Activated CD8-positive, alpha-beta memory T cell treated with anti-CD3 and anti-CD28 coated beads, Interleukin-2, amount 10 ng/mL, durations not matched to agents 7 days and 5 days (primary cell): Measurements from ENCODE around the gene SPRED2. TPM values are rescaled to one million over a fixed set of nuclear protein-coding genes. Genes with fewer than 3 reads are reported as not detected.
A peak's percentile ranks its signal among the peaks of the same experiment; 100 is the strongest.

Source experiments
- ATAC-seq: fragments of 150-1000 bp; cut with Tn5 transposase; one replicate; pipeline ENCODE4 v1.10.0; 2021; ENCODE audit warnings: moderate library complexity
- CTCF ChIA-PET: fragments of 350-600 bp; sonication (Branson Sonifier 250); formaldehyde crosslinking; loops from one replicate; lab custom pipeline; 2021; ENCODE audit warnings: antibody characterized with exemption; lab: Charles Lee
- DNase-seq: peaks from one replicate; pipeline ENCODE4 v3.0.0-alpha.2; 2020
- H3K27ac Mint-ChIP-seq: one replicate; pipeline ENCODE4 v1.8.0; 2021; ENCODE audit warnings: mild to moderate bottlenecking, mixed read lengths
- H3K27me3 Mint-ChIP-seq: one replicate; pipeline ENCODE4 v1.8.0; 2021; ENCODE audit warnings: mixed read lengths
- H3K36me3 Mint-ChIP-seq: one replicate; pipeline ENCODE4 v1.8.0; 2021; ENCODE audit warnings: mild to moderate bottlenecking, mixed read lengths
- H3K4me1 Mint-ChIP-seq: one replicate; pipeline ENCODE4 v1.8.0; 2021; ENCODE audit warnings: mixed read lengths
- H3K4me3 Mint-ChIP-seq: one replicate; pipeline ENCODE4 v1.8.0; 2021; ENCODE audit warnings: mild to moderate bottlenecking, moderate library complexity, mixed read lengths
- H3K9me3 Mint-ChIP-seq: one replicate; pipeline ENCODE4 v1.8.0; 2022; ENCODE audit warnings: low read depth, mixed read lengths
- total RNA-seq, 2 experiments: library from RNA; stranded (reverse); gene quantifications; one replicate each; pipeline ENCODE4 v1.2.3, GENCODE V29; 2021

SPRED2 gene
- total RNA-seq, 2 experiments from 2014 or later, result 3.2 to 3.5 TPM

DNA sequence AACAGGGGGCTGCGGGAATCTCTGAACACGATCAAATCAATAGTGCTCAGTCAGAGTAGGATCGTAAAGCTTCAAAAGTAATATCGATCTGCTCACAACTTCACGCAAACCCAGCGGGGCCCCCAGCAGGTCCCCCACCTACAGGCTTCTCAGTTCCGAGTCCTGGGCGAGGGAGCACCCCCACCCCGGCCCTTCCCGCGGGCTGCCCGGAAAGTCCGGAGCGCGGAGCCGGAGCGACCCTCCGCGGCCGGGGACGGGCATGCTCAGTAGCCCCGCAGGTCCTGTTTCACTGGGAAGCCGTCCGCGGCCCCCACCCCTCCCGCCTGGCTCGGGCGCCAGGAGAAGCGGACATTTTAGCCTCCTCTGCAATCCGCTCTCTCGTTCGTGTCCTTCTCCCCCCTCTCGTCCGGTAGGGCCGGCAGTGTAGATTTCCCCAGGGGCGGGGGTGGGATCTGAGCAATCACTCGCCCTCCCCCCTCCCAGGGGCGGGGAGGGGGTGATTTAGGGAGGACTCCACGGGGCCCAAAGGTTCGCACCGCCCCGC lies 3.3 kb upstream of the SPRED2 start:
- no peaks in the 10 kb centered on the region for H3K36me3 Mint-ChIP-seq
- H3K4me3 Mint-ChIP-seq, result peak overlapping the region; percentile 73
- DNase-seq, result peak; percentile 55
- H3K27me3 Mint-ChIP-seq, result peaks cover 68% of the 10 kb centered on the region
- peaks cover 16% of the 10 kb centered on the region for H3K4me1 Mint-ChIP-seq
- H3K27ac Mint-ChIP-seq, result no peak overlapping the region
- CTCF ChIA-PET, result interaction anchor here (0.9 to 1.1 kb wide), 2 partner anchors 116 to 208 kb away, joined by 3 to 4 read pairs; partner anchors contain the start of gene ACTR2
- peak; percentile 20 for ATAC-seq
- H3K9me3 Mint-ChIP-seq, result no peaks in the 10 kb centered on the region

DNA sequence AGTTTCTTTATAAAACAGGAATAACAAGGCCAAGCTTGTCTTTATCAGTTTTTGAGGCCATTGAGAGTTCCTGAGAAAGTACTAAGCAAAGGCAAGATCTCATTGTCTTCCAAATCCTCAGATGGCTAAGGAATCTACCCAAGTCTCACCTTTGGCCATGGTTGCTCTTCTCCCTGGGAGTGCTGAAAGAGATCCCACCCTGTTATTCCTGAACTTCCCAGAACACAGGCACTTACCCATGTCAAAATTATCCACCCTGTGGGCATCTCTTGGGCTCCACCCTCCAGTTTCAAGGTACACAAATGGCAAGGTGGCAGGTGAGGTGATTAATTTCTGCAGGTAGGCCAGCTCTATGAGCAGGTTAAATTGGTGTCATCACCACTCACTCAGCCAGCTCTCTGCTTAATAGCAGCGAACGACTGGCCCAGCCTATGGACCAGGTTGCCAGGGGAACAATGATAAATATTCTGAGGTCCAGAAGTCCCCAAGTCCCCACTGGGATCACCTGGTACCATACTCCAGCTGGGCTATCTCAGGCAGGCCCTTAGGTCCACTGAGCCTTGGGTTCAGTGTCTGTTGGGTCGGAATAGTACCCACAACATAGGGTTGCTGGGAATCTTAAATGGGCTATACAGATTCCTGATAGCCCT lies 2.3 kb upstream of the SPRED2 start:
- Mint-ChIP-seq H3K36me3 (no peaks in the 10 kb centered on the region), H3K9me3 (no peaks in the 10 kb centered on the region), H3K27me3 (peaks cover 72% of the 10 kb centered on the region), H3K27ac (no peak overlapping the region), H3K4me1 (peaks cover 16% of the 10 kb centered on the region), H3K4me3 (no peak overlapping the region)
- DNase-seq, result no peak
- no peak for ATAC-seq
- CTCF ChIA-PET, result interaction anchor here (1.0 to 1.1 kb wide), 2 partner anchors 115 to 139 kb away, joined by 4 to 9 read pairs; no protein-coding TSS in a partner anchor

GRCh38 chr2:65431421-65432226 lies 775 bp downstream of the SPRED2 start:
- H3K4me1 Mint-ChIP-seq, result peaks cover 9% of the 10 kb centered on the region
- H3K27me3 Mint-ChIP-seq, result peaks cover 70% of the 10 kb centered on the region
- DNase-seq, result peak; percentile 64
- peak overlapping the region; percentile 80 for H3K4me3 Mint-ChIP-seq
- peak; percentile 47 for ATAC-seq
- H3K9me3 Mint-ChIP-seq, result no peaks in the 10 kb centered on the region
- CTCF ChIA-PET, result interaction anchor here (0.6 to 1.9 kb wide), 3 partner anchors 32 to 221 kb away, joined by 3 to 4 read pairs (median 4); no protein-coding TSS in a partner anchor
- H3K36me3 Mint-ChIP-seq, result no peaks in the 10 kb centered on the region
- no peak overlapping the region for H3K27ac Mint-ChIP-seq

DNA sequence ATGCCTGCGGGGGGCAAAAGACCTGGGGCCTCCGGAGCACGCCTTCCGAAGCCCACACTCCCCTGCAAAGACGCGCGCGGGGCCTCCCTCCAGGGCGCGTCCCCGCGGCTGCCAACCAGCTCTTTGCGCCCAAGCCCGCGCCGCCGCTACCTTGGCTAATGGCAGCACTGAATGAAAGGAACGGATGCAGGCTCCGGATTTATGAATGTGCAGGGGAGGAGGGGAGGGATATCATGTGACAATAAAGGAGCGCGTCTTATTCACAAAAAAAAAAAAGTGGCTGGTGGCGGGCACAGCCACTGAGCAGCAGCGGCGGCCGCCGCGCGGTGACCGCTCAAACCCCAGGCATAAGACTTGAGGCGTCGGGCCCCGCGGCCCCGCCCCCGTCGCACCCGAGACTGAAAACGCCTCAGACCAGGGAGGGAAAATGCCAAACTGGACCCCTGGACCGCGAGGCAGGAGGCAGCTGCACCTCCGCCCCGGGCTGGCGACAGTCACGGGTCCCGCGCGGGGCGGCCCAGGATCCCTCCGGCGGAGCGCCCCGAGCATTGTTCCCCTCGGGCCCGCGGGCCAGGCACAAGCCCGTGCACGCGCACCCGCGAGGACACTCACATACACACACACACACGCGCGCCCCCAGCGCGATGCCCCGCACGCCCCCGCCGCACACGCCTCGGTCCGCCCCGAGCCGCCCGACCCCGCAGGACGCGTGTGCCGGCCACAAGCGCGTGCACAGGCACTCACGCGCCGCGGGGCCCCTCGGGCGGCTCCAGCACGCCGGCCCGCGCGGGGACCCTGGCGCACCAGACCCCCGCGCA lies 1.6 kb downstream of the SPRED2 start:
- CTCF ChIA-PET, result interaction anchor here (1.0 to 1.9 kb wide), 2 partner anchors 31 to 130 kb away, joined by 4 read pairs; no protein-coding TSS in a partner anchor
- peak overlapping the region; percentile 80 for H3K4me3 Mint-ChIP-seq
- H3K27ac Mint-ChIP-seq, result peak overlapping the region; percentile 24
- H3K36me3 Mint-ChIP-seq, result no peaks in the 10 kb centered on the region
- DNase-seq, result peak; percentile 70
- H3K9me3 Mint-ChIP-seq, result no peaks in the 10 kb centered on the region
- H3K27me3 Mint-ChIP-seq, result peaks cover 70% of the 10 kb centered on the region
- H3K4me1 Mint-ChIP-seq, result peaks cover 6% of the 10 kb centered on the region
- peak; percentile 49 for ATAC-seq

DNA sequence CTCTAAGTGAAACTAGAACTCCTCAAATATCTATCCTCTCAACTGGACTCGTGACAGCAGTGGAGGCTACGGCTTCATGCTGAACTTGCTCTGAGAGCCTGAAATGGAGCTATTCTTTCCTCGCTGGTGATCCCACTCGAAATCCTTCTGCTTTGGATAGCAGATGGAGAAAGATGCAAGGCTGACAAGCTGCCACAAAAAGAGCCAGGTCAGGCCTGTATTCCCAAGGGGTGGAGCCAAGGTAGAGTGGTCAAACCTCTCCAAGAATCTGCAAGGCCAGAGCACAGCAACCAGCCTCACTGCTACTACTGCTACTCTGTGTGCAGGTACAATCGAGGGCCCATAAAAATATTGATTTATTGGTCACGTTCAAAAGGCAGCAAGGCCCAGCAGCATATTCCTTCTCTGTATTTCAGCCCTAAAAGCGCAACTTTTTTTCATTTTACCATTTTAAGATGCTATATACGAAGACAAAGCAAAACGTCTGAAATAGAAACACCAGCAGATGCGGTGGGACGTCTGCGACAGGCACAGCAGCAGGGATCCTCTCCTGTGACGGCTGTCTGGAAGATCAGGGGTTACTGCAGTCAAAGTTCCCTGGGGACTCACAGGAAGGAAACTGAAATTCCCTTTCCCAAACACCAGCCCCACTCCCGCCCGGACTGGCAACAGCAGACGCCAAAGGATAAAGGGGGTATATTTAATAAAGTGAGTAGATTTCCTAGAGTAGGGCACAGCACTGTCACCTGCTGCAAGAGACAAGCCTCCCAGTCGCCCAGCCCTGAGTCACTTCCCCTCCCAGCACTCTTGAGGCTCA lies 2.4 kb downstream of the SPRED2 start:
- no peaks in the 10 kb centered on the region for H3K36me3 Mint-ChIP-seq
- peak; percentile 41 for ATAC-seq

GRCh38 chr2:65427532-65427931 lies 4.9 kb downstream of the SPRED2 start:
- H3K36me3 Mint-ChIP-seq, result no peaks in the 10 kb centered on the region
- no peak overlapping the region for H3K27ac Mint-ChIP-seq
- peaks cover 50% of the 10 kb centered on the region for H3K27me3 Mint-ChIP-seq
- H3K4me3 Mint-ChIP-seq, result no peak overlapping the region
- ATAC-seq (no peak), DNase-seq (no peak)
- no peaks in the 10 kb centered on the region for H3K4me1 Mint-ChIP-seq
- CTCF ChIA-PET, result interaction anchor here (0.9 kb wide), 1 partner anchor 9 kb away, joined by 3 read pairs; no protein-coding TSS in a partner anchor
- no peaks in the 10 kb centered on the region for H3K9me3 Mint-ChIP-seq

More for the DNA sequence above, 2.4 kb downstream of the SPRED2 start:
- DNase-seq, result no peak
- CTCF ChIA-PET, result interaction anchor here (1.0 to 1.9 kb wide), 2 partner anchors 31 to 129 kb away, joined by 4 read pairs; no protein-coding TSS in a partner anchor
- Mint-ChIP-seq H3K4me1 (peaks cover 2% of the 10 kb centered on the region), H3K27ac (no peak overlapping the region), H3K4me3 (peak overlapping the region; percentile 80), H3K27me3 (peaks cover 65% of the 10 kb centered on the region), H3K9me3 (no peaks in the 10 kb centered on the region)

- Mint-ChIP-seq H3K27me3 (peaks cover 46% of the 10 kb centered on the region), H3K36me3 (peaks cover 1% of the 10 kb centered on the region), H3K4me1 (peaks cover 6% of the 10 kb centered on the region), H3K4me3 (no peak overlapping the region), H3K9me3 (no peaks in the 10 kb centered on the region), H3K27ac (no peak overlapping the region)
- CTCF ChIA-PET, result no interaction called here
- ATAC-seq (no peak), DNase-seq (no peak)
Measured at GRCh38 chr2:65425276-65425675, 7.1 kb downstream of the SPRED2 start.

DNA sequence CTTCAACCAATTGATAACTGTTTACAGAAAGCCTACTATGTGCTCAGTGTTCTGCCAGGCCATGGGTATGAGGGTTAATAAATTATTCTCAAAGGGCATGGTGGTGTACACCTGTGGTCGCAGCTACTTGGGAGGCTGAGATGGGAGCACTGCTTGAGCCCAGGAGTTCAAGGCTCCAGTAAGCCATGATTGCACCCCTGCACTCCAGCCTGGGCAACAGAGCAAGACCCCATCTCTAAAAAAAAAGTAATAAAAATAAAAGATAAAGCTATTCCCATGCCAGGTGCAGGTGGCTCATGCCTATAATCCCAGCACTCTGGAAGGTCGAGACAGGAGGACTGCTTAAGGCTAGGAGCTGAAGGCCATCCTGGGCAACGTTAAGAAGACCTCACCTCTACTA lies 8.0 kb downstream of the SPRED2 start:
- H3K4me1 Mint-ChIP-seq, result peaks cover 6% of the 10 kb centered on the region
- H3K9me3 Mint-ChIP-seq, result no peaks in the 10 kb centered on the region
- CTCF ChIA-PET, result interaction anchor here (1.1 kb wide), 1 partner anchor 41 kb away, joined by 3 read pairs; no protein-coding TSS in a partner anchor
- ATAC-seq (no peak), DNase-seq (no peak)
- H3K36me3 Mint-ChIP-seq, result peaks cover 1% of the 10 kb centered on the region
- no peak overlapping the region for H3K4me3 Mint-ChIP-seq
- H3K27ac Mint-ChIP-seq, result no peak overlapping the region
- H3K27me3 Mint-ChIP-seq, result peaks cover 37% of the 10 kb centered on the region

DNA sequence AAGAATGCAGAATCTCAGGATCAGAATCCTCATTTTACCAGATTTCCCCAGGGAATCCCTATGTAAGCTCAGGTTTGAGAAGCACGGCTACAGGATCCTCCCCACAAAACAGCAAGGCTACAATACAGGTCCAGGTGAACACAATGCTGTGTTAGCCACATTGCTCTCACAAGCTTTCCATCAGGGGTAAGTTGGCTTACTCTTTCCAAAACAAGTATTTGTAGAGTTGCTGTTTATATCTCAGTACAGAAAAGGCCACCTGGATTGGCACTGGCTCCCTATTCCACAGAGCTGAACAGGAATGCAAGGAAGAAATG lies 11.0 kb downstream of the SPRED2 start:
- CTCF ChIA-PET, result no interaction called here
- ATAC-seq (no peak), DNase-seq (no peak)
- no peak overlapping the region for H3K4me3 Mint-ChIP-seq
- H3K36me3 Mint-ChIP-seq, result peaks cover 1% of the 10 kb centered on the region
- no peaks in the 10 kb centered on the region for H3K9me3 Mint-ChIP-seq
- H3K4me1 Mint-ChIP-seq, result peaks cover 18% of the 10 kb centered on the region
- no peak overlapping the region for H3K27ac Mint-ChIP-seq
- H3K27me3 Mint-ChIP-seq, result peaks cover 10% of the 10 kb centered on the region

GRCh38 chr2:65420712-65421431 lies 11.5 kb downstream of the SPRED2 start:
- peaks cover 1% of the 10 kb centered on the region for H3K36me3 Mint-ChIP-seq

DNA sequence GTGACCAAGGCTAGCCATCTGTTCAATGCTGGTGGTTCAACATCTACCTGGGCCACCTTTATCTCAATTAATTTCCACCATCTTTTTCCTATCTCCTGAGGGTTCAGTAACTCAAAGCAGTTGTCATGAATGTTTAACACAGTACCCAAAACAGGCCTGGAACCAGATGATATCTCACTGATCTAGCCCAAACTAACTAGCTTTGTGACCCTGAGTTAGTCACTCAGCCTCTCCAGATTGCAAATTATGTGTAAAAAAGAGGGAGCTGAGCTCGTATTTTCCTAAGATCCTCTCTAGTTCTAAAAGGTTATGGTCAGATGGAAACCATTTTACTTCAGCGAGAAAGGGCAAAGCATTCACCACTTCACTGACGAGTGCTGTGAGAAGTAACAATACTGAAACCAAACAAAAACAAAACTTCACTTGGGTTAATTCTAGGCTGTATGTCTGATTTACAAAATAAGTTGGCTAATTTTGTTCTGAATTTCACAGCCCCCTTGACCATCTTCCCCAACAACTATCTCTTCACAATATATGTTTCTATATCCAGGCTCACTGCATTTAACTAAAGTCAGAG lies 14.8 kb downstream of the SPRED2 start:
- Mint-ChIP-seq H3K36me3 (peaks cover 1% of the 10 kb centered on the region), H3K27me3 (peaks cover 22% of the 10 kb centered on the region), H3K4me3 (no peak overlapping the region), H3K4me1 (peaks cover 18% of the 10 kb centered on the region), H3K9me3 (no peaks in the 10 kb centered on the region), H3K27ac (no peak overlapping the region)
- DNase-seq, result no peak
- CTCF ChIA-PET, result interaction anchor here (0.6 to 1.1 kb wide), 2 partner anchors 16 to 97 kb away, joined by 3 to 4 read pairs; no protein-coding TSS in a partner anchor
- ATAC-seq, result no peak

More at GRCh38 chr2:65420712-65421431, 11.5 kb downstream of the SPRED2 start:
- H3K27me3 Mint-ChIP-seq, result peaks cover 10% of the 10 kb centered on the region
- no peak overlapping the region for H3K27ac Mint-ChIP-seq
- no peak for ATAC-seq
- no peak for DNase-seq
- H3K4me3 Mint-ChIP-seq, result no peak overlapping the region
- CTCF ChIA-PET, result no interaction called here
- H3K4me1 Mint-ChIP-seq, result peaks cover 18% of the 10 kb centered on the region
- H3K9me3 Mint-ChIP-seq, result no peaks in the 10 kb centered on the region
